GM12872 (cell line): Measurements from ENCODE around the gene SHE.

Experiments
- CTCF ChIP-seq: IDR thresholded peaks from 3 replicates; pipeline ENCODE4 v1.5.1; 2011; ENCODE audit warnings: low read depth, mild to moderate bottlenecking, low read length, moderate library complexity; ENCODE audit not compliant: insufficient read depth

The SHE gene

GRCh38 chr1:154495496-154496273 lies 6.5 kb downstream of the SHE start:
- no peak for TF ChIP-seq CTCF

- TF ChIP-seq CTCF: no peak
These were observed 8.9 kb downstream of the SHE start for GRCh38 chr1:154493276-154493675.

GRCh38 chr1:154492115-154492514 lies 10.1 kb downstream of the SHE start:
- TF ChIP-seq CTCF: no peak

GRCh38 chr1:154490317-154490716 lies 11.9 kb downstream of the SHE start:
- TF ChIP-seq CTCF: no peak

- no peak for TF ChIP-seq CTCF
These were observed 12.4 kb downstream of the SHE start for GRCh38 chr1:154489695-154490274.

GRCh38 chr1:154488922-154489321 lies 13.3 kb downstream of the SHE start:
- TF ChIP-seq CTCF: no peak

GRCh38 chr1:154485910-154486496 lies 16.2 kb downstream of the SHE start:
- TF ChIP-seq CTCF: no peak
